ENCODE measurements around the gene ZSWIM6. TPM values are rescaled to one million over a fixed set of nuclear protein-coding genes. Genes with fewer than 3 reads are reported as not detected.

Gene ZSWIM6
- polyA plus RNA-seq, 3 donors, result 1.7 to 33.5 (median 2.7) TPM

- peaks cover 0 to 3% (median 0%) of the 10 kb centered on the region in 7 donors for H3K9me3 Mint-ChIP-seq
- H3K27me3 Mint-ChIP-seq (ENCODE audit: low read depth in 3 of 3), result no peaks in the 10 kb centered on the region
- intact Hi-C loops (cut with micrococcal nuclease), result no loop called here
- no CpG with 5 or more reads among the region's 2 CpGs for WGBS (ENCODE audit: insufficient coverage)
- H3K27ac Mint-ChIP-seq, result peak overlapping the region in 4 of 7 donors; percentile 19 to 74 (median 64)
- peaks cover 85% of the 10 kb centered on the region for H3K4me1 Mint-ChIP-seq
- Histone ChIP-seq H4K20me1 (ENCODE audit: insufficient read depth, low read length) (peaks cover 100% of the 10 kb centered on the region), H3K27ac (ENCODE audit: low read depth in 1 of 2, low read length in 2 of 2) (no peak overlapping the region), H3K9me3 (replicated peaks in 1 of 2; ENCODE audit: control insufficient read depth in 1 of 2, insufficient read depth in 1 of 2, low read length in 2 of 2) (no peaks in the 10 kb centered on the region), H3K4me3 (replicated peaks in 1 of 3; ENCODE audit: low read depth in 2 of 3, low read length in 3 of 3) (peak overlapping the region in 1 of 3 experiments; percentile 36), H3K36me3 (replicated peaks in 1 of 2; ENCODE audit: control insufficient read depth in 1 of 2, insufficient read depth in 2 of 2, low read length in 2 of 2) (no peaks in the 10 kb centered on the region), H3K4me2 (replicated peaks; ENCODE audit: extremely low read depth, low read length, poor library complexity, severe bottlenecking) (peak overlapping the region; percentile 19), H3K9ac (ENCODE audit: insufficient read depth, low read length, poor library complexity, severe bottlenecking) (no peak overlapping the region), H3K27me3 (ENCODE audit: control insufficient read depth in 2 of 2, insufficient read depth in 2 of 2, low read length in 2 of 2) (no peaks in the 10 kb centered on the region), H2AFZ (ENCODE audit: insufficient read depth, low read depth, low read length, poor library complexity, severe bottlenecking) (no peak overlapping the region), H3K4me1 (ENCODE audit: control insufficient read depth in 1 of 2, insufficient read depth in 2 of 2, low read length in 2 of 2) (peaks cover 37 to 65% of the 10 kb centered on the region in 2 donors), H3K79me2 (ENCODE audit: insufficient read depth, low read length) (peaks cover 100% of the 10 kb centered on the region)
- H3K36me3 Mint-ChIP-seq, result peaks cover 11 to 14% of the 10 kb centered on the region in 2 donors
- peak overlapping the region in 1 of 2 donors; percentile 35 for H3K4me3 Mint-ChIP-seq
- peak in 2 of 3 donors; percentile 9 to 55 for DNase-seq
- no peak for TF ChIP-seq CTCF (IDR thresholded peaks at IDR 0.05)
Measured at GRCh38 chr5:61348447-61348846, 16.4 kb downstream of the ZSWIM6 start.

GRCh38 chr5:61349935-61350334 is 17.9 kb downstream of the ZSWIM6 start:
- no peak overlapping the region for H3K27ac ChIP-seq (ENCODE audit: low read depth in 1 of 2, low read length in 2 of 2)
- H4K20me1 ChIP-seq (ENCODE audit: insufficient read depth, low read length), result peaks cover 100% of the 10 kb centered on the region
- H3K36me3 ChIP-seq (replicated peaks in 1 of 2; ENCODE audit: control insufficient read depth in 1 of 2, insufficient read depth in 2 of 2, low read length in 2 of 2), result no peaks in the 10 kb centered on the region
- no peaks in the 10 kb centered on the region for H3K9me3 ChIP-seq (replicated peaks in 1 of 2; ENCODE audit: control insufficient read depth in 1 of 2, insufficient read depth in 1 of 2, low read length in 2 of 2)
- Mint-ChIP-seq H3K4me3 (no peak overlapping the region), H3K36me3 (peaks cover 5 to 7% of the 10 kb centered on the region in 2 donors), H3K27ac (peak overlapping the region in 1 of 7 donors; percentile 25), H3K27me3 (ENCODE audit: low read depth in 3 of 3) (no peaks in the 10 kb centered on the region), H3K9me3 (peaks cover 0 to 3% (median 0%) of the 10 kb centered on the region in 7 donors), H3K4me1 (peaks cover 80% of the 10 kb centered on the region)
- H3K4me2 ChIP-seq (replicated peaks; ENCODE audit: extremely low read depth, low read length, poor library complexity, severe bottlenecking), result no peak overlapping the region
- H3K9ac ChIP-seq (ENCODE audit: insufficient read depth, low read length, poor library complexity, severe bottlenecking), result no peak overlapping the region
- H3K4me3 ChIP-seq (replicated peaks in 1 of 3; ENCODE audit: low read depth in 2 of 3, low read length in 3 of 3), result no peak overlapping the region
- H3K4me1 ChIP-seq (ENCODE audit: control insufficient read depth in 1 of 2, insufficient read depth in 2 of 2, low read length in 2 of 2), result peaks cover 26 to 51% of the 10 kb centered on the region in 2 donors
- TF ChIP-seq CTCF (IDR thresholded peaks at IDR 0.05), result no peak
- intact Hi-C loops (cut with micrococcal nuclease), result no loop called here
- no peak for DNase-seq
- no peaks in the 10 kb centered on the region for H3K27me3 ChIP-seq (ENCODE audit: control insufficient read depth in 2 of 2, insufficient read depth in 2 of 2, low read length in 2 of 2)
- H3K79me2 ChIP-seq (ENCODE audit: insufficient read depth, low read length), result peaks cover 100% of the 10 kb centered on the region
- H2AFZ ChIP-seq (ENCODE audit: insufficient read depth, low read depth, low read length, poor library complexity, severe bottlenecking), result no peak overlapping the region
